Peyer's patch (tissue), 4 donors: ENCODE data around the gene PPP5C. TPM values are rescaled to one million over a fixed set of nuclear protein-coding genes. Genes with fewer than 3 reads are reported as not detected.

Experiments used
- DNase-seq, 3 donors: peaks; one replicate each; pipeline ENCODE4 v3.0.0-alpha.2; 2017 to 2019
- H3K27ac ChIP-seq, 4 donors: fragments of 200-600 bp; sonication (generic); one replicate each; pipeline ENCODE4 v1.5.1; 2016 to 2019
- H3K27me3 ChIP-seq, 2 donors: fragments of 200-600 bp; sonication (generic); one replicate each; pipeline ENCODE4 v1.5.1; 2019
- H3K36me3 ChIP-seq, 3 donors: fragments of 200-600 bp; sonication (generic); one replicate each; pipeline ENCODE4 v1.5.1; 2016 to 2019
- H3K4me1 ChIP-seq, 4 donors: fragments of 200-600 bp; sonication (generic); one replicate each; pipeline ENCODE4 v1.5.1; 2016 to 2019
- H3K4me3 ChIP-seq, 4 donors: fragments of 200-600 bp; sonication (generic); 1 replicate in 3 of 4; 2 replicates in 1 of 4; pipeline ENCODE4 v1.5.1; 2016 to 2019; ENCODE audit warnings: mild to moderate bottlenecking in 1 of 4
- H3K9me3 ChIP-seq, 4 donors: fragments of 200-600 bp; sonication (generic); one replicate each; pipeline ENCODE4 v1.5.1; 2016 to 2019; ENCODE audit warnings: mild to moderate bottlenecking in 1 of 4
- CTCF ChIP-seq, 6 experiments: fragments of 450-650 bp in 4 of 6; fragments of 200-600 bp in 2 of 6; sonication (generic) in 1 of 6; IDR thresholded peaks; one replicate each; pipeline ENCODE4 v1.5.1; 2017 to 2019; ENCODE audit warnings: antibody characterized with exemption in 6 of 6, mild to moderate bottlenecking in 3 of 6, moderate library complexity in 1 of 6
- POLR2A ChIP-seq, 2 donors: fragments of 450-650 bp; IDR thresholded peaks; one replicate each; pipeline ENCODE4 v1.5.1; 2017; ENCODE audit warnings: antibody characterized with exemption in 2 of 2, mild to moderate bottlenecking in 2 of 2, moderate library complexity in 2 of 2
- total RNA-seq, 4 donors: library from RNA; depleted of rRNA; stranded (reverse); fragments of >200 nt; gene quantifications; one replicate each; pipeline ENCODE4 v1.1.0, GENCODE V29; 2016

Gene PPP5C
- 100 to 1,000 TPM in 3 of 4 donors, 10 to 100 TPM in 1; 68.8 to 214 (median 129) TPM for total RNA-seq

- Histone ChIP-seq H3K36me3 (no peaks in the 10 kb centered on the region), H3K9me3 (no peaks in the 10 kb centered on the region), H3K27ac (peak within 1 kb of the TSS; percentile 72 to 92 (median 82)), H3K4me1 (peaks cover 4 to 46% (median 26%) of the 10 kb centered on the region in 4 donors), H3K4me3 (peak within 1 kb of the TSS; percentile 69 to 97 (median 84)), H3K27me3 (no peaks in the 10 kb centered on the region)
- DNase-seq, result peak; percentile 86 to 96 (median 94)
- TF ChIP-seq CTCF (IDR thresholded peaks at IDR 0.05), result peak; percentile 36 to 84 (median 72)
- peak; percentile 86 to 89 for TF ChIP-seq POLR2A (IDR thresholded peaks at IDR 0.05)
These were observed at the start of gene PPP5C for GRCh38 chr19:46346821-46347571. PPP5C (plus strand) TSS chr19:46347087; CDS start chr19:46347097, 10 bp downstream.

- Histone ChIP-seq H3K4me3 (peak overlapping the region; percentile 29 to 56 (median 33)), H3K27me3 (no peaks in the 10 kb centered on the region), H3K9me3 (no peaks in the 10 kb centered on the region), H3K4me1 (peaks cover 0 to 54% (median 8%) of the 10 kb centered on the region in 4 donors), H3K27ac (peak overlapping the region; percentile 68 to 93 (median 86)), H3K36me3 (no peaks in the 10 kb centered on the region)
- peak in 2 of 3 donors; percentile 65 to 67 for DNase-seq
- TF ChIP-seq CTCF (IDR thresholded peaks at IDR 0.05), result peak in 1 of 6 experiments; percentile 13
- TF ChIP-seq POLR2A (IDR thresholded peaks at IDR 0.05), result no peak
These were observed 49.0 kb upstream of the PPP5C start for GRCh38 chr19:46297700-46298478.

- Histone ChIP-seq H3K36me3 (no peaks in the 10 kb centered on the region), H3K27ac (peak overlapping the region; percentile 68 to 93 (median 86)), H3K27me3 (no peaks in the 10 kb centered on the region), H3K4me3 (peak overlapping the region; percentile 29 to 56 (median 33)), H3K9me3 (no peaks in the 10 kb centered on the region), H3K4me1 (peaks cover 0 to 60% (median 8%) of the 10 kb centered on the region in 4 donors)
- DNase-seq, result peak in 1 of 3 donors; percentile 57
- TF ChIP-seq POLR2A (IDR thresholded peaks at IDR 0.05), result no peak
These were observed 48.3 kb upstream of the PPP5C start for GRCh38 chr19:46298479-46299003.

GRCh38 chr19:46299004-46299509 is 47.8 kb upstream of the PPP5C start:
- Histone ChIP-seq H3K27ac (peak overlapping the region; percentile 68 to 93 (median 86)), H3K4me3 (peak overlapping the region; percentile 29 to 56 (median 33)), H3K4me1 (peaks cover 0 to 65% (median 8%) of the 10 kb centered on the region in 4 donors), H3K27me3 (no peaks in the 10 kb centered on the region), H3K9me3 (no peaks in the 10 kb centered on the region), H3K36me3 (no peaks in the 10 kb centered on the region)
- TF ChIP-seq POLR2A (IDR thresholded peaks at IDR 0.05), result peak in 1 of 2 donors; percentile 48
- no peak for TF ChIP-seq CTCF (IDR thresholded peaks at IDR 0.05)
- DNase-seq, result peak; percentile 46 to 99 (median 94)

- H3K27me3 ChIP-seq, result no peaks in the 10 kb centered on the region
- TF ChIP-seq CTCF (IDR thresholded peaks at IDR 0.05), result no peak
- no peak for TF ChIP-seq POLR2A (IDR thresholded peaks at IDR 0.05)
- H3K27ac ChIP-seq, result peak overlapping the region; percentile 68 to 93 (median 86)
- H3K36me3 ChIP-seq, result no peaks in the 10 kb centered on the region
- peak in 1 of 3 donors; percentile 57 for DNase-seq
- H3K4me3 ChIP-seq, result peak overlapping the region in 1 of 4 donors; percentile 56
- H3K4me1 ChIP-seq, result peaks cover 0 to 65% (median 8%) of the 10 kb centered on the region in 4 donors
- no peaks in the 10 kb centered on the region for H3K9me3 ChIP-seq
These were observed 47.2 kb upstream of the PPP5C start for GRCh38 chr19:46299695-46300094.
